ENCODE data around the gene CKB.

CKB gene

GRCh38 chr14:103524002-103524935 lies 1.6 kb upstream of the CKB start:
- TF ChIP-seq POLR2AphosphoS5 (IDR thresholded peaks at IDR 0.05; ENCODE audit: low read depth, low read length): no peak
- TF ChIP-seq SIN3A (IDR thresholded peaks at IDR 0.05; ENCODE audit: borderline replicate concordance, insufficient read depth, low read length): no peak
- no peak for TF ChIP-seq TAF1 (IDR thresholded peaks at IDR 0.05; ENCODE audit: borderline replicate concordance, insufficient read depth, low read length)
- no peak for TF ChIP-seq REST (IDR thresholded peaks at IDR 0.05; ENCODE audit: insufficient read depth in 1 of 2, low read depth in 2 of 2, low read length in 2 of 2)
- TF ChIP-seq FOXP2 (optimal IDR thresholded peaks at IDR 0.05; ENCODE audit: borderline replicate concordance, extremely low read depth, extremely low read length, insufficient read depth): no peak

DNA sequence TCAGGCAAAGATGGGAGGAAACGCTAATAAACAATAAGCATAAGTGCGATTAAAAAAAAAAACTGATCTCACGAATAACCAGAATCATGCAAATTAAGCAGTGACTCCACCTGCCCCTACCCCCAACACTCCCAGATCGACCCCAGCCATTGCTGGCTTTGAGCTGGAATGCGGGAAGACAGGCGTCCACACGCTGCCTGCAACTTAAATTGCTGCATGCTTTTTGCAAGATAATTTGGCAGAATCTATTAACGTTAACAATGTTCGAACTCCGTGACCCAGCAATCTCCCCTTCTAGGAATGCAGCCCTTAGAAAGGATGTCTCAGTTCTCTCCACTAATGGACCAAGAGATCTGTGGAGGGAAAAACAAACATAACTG lies 935 bp upstream of the CKB start:
- TF ChIP-seq FOXP2 (optimal IDR thresholded peaks at IDR 0.05; ENCODE audit: borderline replicate concordance, extremely low read depth, extremely low read length, insufficient read depth) (no peak), SIN3A (IDR thresholded peaks at IDR 0.05; ENCODE audit: borderline replicate concordance, insufficient read depth, low read length) (no peak), REST (IDR thresholded peaks at IDR 0.05; ENCODE audit: insufficient read depth in 1 of 2, low read depth in 2 of 2, low read length in 2 of 2) (no peak), POLR2AphosphoS5 (IDR thresholded peaks at IDR 0.05; ENCODE audit: low read depth, low read length) (no peak), TAF1 (IDR thresholded peaks at IDR 0.05; ENCODE audit: borderline replicate concordance, insufficient read depth, low read length) (no peak)

DNA sequence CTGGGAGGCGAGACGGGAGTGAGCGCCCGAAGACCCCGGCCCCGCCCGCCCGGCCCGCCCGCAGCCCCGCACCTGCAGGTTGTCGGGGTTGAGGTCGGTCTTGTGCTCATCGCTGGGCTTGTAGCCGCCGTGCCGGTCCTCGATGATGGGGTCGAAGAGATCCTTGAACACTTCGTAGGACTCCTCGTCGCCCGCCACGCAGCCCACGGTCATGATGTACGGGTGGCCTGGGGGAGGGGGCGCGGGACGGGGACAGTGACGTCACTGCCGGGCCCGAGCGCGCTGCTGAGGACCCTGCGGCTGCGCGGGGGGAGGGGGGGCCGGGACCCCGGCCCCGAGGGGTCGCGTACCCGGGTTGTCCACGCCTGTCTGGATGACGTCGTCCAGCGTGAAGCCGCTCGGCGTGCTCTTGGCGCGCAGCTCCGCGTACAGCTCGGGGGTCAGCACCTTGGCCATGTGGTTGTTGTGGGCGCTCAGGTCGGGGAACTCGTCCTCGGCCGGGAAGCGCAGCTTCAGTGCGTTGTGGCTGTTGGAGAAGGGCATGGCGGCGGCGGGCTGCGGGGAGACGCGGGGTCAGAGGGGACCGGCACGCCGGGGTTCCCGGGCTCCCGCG lies 573 bp downstream of the CKB start:
- TF ChIP-seq TAF1 (IDR thresholded peaks at IDR 0.05; ENCODE audit: borderline replicate concordance, insufficient read depth, low read length) (no peak), POLR2AphosphoS5 (IDR thresholded peaks at IDR 0.05; ENCODE audit: low read depth, low read length) (no peak)

DNA sequence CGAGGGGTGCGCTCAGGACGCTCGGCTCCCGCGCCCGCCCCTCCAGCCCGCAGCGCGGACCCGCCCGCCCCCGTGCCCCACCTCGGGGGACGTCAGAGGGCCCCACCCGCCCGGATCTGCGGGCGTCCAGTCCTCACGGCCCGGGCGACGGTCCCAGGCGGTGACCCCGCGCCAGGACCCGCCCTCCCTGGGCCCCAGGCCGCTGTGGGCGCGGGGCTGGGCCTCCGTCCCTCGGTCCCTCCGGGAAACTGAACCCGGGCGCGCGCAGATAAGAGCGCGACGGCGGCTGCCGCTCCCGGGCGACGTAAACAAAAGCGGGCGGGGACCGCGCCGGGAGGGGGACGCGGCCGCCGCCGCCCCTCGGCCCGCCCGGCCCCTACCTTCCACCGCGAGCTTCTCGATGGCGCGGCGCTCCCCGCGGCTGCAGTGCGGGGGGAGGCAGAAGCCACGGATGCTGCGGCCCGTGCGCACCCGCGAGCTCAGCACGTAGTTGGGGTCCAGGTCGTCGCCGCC lies 1.1 kb downstream of the CKB start:
- TF ChIP-seq REST (IDR thresholded peaks at IDR 0.05; ENCODE audit: insufficient read depth in 1 of 2, low read depth in 2 of 2, low read length in 2 of 2) (no peak), SIN3A (IDR thresholded peaks at IDR 0.05; ENCODE audit: borderline replicate concordance, insufficient read depth, low read length) (no peak)

DNA sequence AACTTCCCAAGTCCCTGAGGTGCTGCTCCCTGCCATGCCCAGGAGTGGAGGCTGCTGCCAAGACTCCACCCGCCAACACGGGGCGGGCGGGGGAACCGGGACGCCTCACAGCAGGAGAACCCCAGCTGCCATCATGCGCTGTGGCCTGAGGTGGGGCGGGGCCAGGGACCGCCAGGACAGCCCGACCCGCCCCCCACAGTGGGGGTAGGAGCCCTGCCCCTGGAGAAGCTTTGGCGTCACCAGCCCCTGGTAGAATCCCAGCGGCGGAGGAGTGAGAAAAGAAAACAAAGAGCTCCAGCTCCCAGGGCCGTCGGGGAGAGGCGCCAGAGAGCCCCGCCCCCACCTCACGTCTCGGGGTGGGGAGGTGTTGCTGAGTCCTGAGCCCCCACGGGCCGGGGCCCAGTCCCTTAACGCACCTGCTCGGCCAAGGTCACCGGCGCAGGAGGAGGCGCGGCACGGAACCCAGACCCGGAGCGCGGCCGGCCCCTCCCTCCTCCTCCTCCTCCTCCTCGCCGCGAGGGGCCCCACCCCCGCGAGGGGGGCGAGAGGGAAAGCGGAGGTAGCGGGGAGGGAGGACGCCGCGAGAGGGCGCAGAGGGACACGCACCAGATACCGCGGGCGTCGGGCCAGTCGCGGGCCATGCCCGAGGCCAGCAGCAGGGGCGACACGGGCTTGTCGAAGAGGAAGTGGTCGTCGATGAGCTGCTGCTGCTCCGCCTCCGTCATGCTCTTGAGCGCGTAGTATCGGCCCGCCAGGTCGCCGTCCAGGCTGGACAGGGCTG lies 1.8 kb downstream of the CKB start:
- TF ChIP-seq REST (IDR thresholded peaks at IDR 0.05; ENCODE audit: insufficient read depth in 1 of 2, low read depth in 2 of 2, low read length in 2 of 2) (no peak), FOXP2 (optimal IDR thresholded peaks at IDR 0.05; ENCODE audit: borderline replicate concordance, extremely low read depth, extremely low read length, insufficient read depth) (no peak), TAF1 (IDR thresholded peaks at IDR 0.05; ENCODE audit: borderline replicate concordance, insufficient read depth, low read length) (no peak), SIN3A (IDR thresholded peaks at IDR 0.05; ENCODE audit: borderline replicate concordance, insufficient read depth, low read length) (no peak), POLR2AphosphoS5 (IDR thresholded peaks at IDR 0.05; ENCODE audit: low read depth, low read length) (no peak)
